Mesothelial cell of epicardium (in vitro differentiated cells): ENCODE results near the gene ERMN. TPM values are rescaled to one million over a fixed set of nuclear protein-coding genes. Genes with fewer than 3 reads are reported as not detected.

ENCODE experiments used
- DNase-seq, 2 experiments: peaks; one replicate each; pipeline ENCODE4 v3.0.0; 2021; ENCODE audit warnings: low spot score in 2 of 2; ENCODE audit not compliant: unreplicated experiment in 2 of 2
- H3K27ac Mint-ChIP-seq: 2 replicates; pipeline ENCODE4 v1.8.0; 2021; ENCODE audit warnings: mixed read lengths
- H3K27me3 Mint-ChIP-seq: 2 replicates; pipeline ENCODE4 v1.8.0; 2021; ENCODE audit warnings: low read depth, mixed read lengths
- H3K36me3 Mint-ChIP-seq: 2 replicates; pipeline ENCODE4 v1.8.0; 2021; ENCODE audit warnings: mixed read lengths
- H3K4me1 Mint-ChIP-seq: 2 replicates; pipeline ENCODE4 v1.8.0; 2021; ENCODE audit warnings: mixed read lengths
- H3K4me3 Mint-ChIP-seq: 2 replicates; pipeline ENCODE4 v1.8.0; 2021; ENCODE audit warnings: mild to moderate bottlenecking, moderate library complexity, mixed read lengths
- H3K9me3 Mint-ChIP-seq: 2 replicates; pipeline ENCODE4 v1.8.0; 2021; ENCODE audit warnings: mixed read lengths
- total RNA-seq: library from RNA; stranded (reverse); gene quantifications from 3 replicates; pipeline ENCODE4 v1.2.1, GENCODE V29; 2021
- TF ChIP-seq, protein P1 (sequence below): fragments of 200-600 bp; sonication (generic); IDR thresholded peaks from one replicate; pipeline ENCODE4 v1.5.0; 2021; ENCODE audit warnings: antibody characterized with exemption; ENCODE audit not compliant: unreplicated experiment

Gene ERMN
- total RNA-seq, 1 donor from 2014 or later = not detected

GRCh38 chr2:157327200-157327599, 1.6 kb upstream of the ERMN start:
- Mint-ChIP-seq H3K27ac (no peak overlapping the region), H3K36me3 (no peaks in the 10 kb centered on the region), H3K9me3 (no peaks in the 10 kb centered on the region), H3K4me1 (peaks cover 2% of the 10 kb centered on the region), H3K27me3 (peaks cover 8% of the 10 kb centered on the region), H3K4me3 (no peak overlapping the region)
- DNase-seq = no peak
- TF ChIP-seq, protein P1, sequence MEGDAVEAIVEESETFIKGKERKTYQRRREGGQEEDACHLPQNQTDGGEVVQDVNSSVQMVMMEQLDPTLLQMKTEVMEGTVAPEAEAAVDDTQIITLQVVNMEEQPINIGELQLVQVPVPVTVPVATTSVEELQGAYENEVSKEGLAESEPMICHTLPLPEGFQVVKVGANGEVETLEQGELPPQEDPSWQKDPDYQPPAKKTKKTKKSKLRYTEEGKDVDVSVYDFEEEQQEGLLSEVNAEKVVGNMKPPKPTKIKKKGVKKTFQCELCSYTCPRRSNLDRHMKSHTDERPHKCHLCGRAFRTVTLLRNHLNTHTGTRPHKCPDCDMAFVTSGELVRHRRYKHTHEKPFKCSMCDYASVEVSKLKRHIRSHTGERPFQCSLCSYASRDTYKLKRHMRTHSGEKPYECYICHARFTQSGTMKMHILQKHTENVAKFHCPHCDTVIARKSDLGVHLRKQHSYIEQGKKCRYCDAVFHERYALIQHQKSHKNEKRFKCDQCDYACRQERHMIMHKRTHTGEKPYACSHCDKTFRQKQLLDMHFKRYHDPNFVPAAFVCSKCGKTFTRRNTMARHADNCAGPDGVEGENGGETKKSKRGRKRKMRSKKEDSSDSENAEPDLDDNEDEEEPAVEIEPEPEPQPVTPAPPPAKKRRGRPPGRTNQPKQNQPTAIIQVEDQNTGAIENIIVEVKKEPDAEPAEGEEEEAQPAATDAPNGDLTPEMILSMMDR = no peak

- Mint-ChIP-seq H3K36me3 (no peaks in the 10 kb centered on the region), H3K27me3 (peaks cover 8% of the 10 kb centered on the region), H3K9me3 (no peaks in the 10 kb centered on the region), H3K4me1 (peaks cover 2% of the 10 kb centered on the region), H3K4me3 (no peak overlapping the region), H3K27ac (no peak overlapping the region)
- no peak for DNase-seq
- TF ChIP-seq, protein P1 = no peak
Measured at GRCh38 chr2:157326698-157327097, 1.1 kb upstream of the ERMN start.

GRCh38 chr2:157324331-157324843, 1.2 kb downstream of the ERMN start:
- H3K27ac Mint-ChIP-seq = no peak overlapping the region
- TF ChIP-seq, protein P1 = no peak
- H3K4me1 Mint-ChIP-seq = peaks cover 2% of the 10 kb centered on the region
- no peaks in the 10 kb centered on the region for H3K9me3 Mint-ChIP-seq
- no peaks in the 10 kb centered on the region for H3K36me3 Mint-ChIP-seq
- no peak for DNase-seq
- H3K27me3 Mint-ChIP-seq = peaks cover 4% of the 10 kb centered on the region
- no peak overlapping the region for H3K4me3 Mint-ChIP-seq

GRCh38 chr2:157322432-157322831, 3.2 kb downstream of the ERMN start:
- no peak overlapping the region for H3K4me3 Mint-ChIP-seq
- TF ChIP-seq, protein P1 = no peak
- H3K27ac Mint-ChIP-seq = no peak overlapping the region

GRCh38 chr2:157321466-157321865, 4.2 kb downstream of the ERMN start:
- Mint-ChIP-seq H3K27me3 (peaks cover 6% of the 10 kb centered on the region), H3K4me3 (no peak overlapping the region), H3K36me3 (no peaks in the 10 kb centered on the region), H3K9me3 (no peaks in the 10 kb centered on the region), H3K27ac (no peak overlapping the region), H3K4me1 (no peaks in the 10 kb centered on the region)
- DNase-seq = no peak
- TF ChIP-seq, protein P1 = no peak

More at GRCh38 chr2:157322432-157322831, 3.2 kb downstream of the ERMN start:
- Mint-ChIP-seq H3K36me3 (no peaks in the 10 kb centered on the region), H3K27me3 (peaks cover 6% of the 10 kb centered on the region), H3K9me3 (no peaks in the 10 kb centered on the region), H3K4me1 (peaks cover 2% of the 10 kb centered on the region)
- DNase-seq = no peak

DNA sequence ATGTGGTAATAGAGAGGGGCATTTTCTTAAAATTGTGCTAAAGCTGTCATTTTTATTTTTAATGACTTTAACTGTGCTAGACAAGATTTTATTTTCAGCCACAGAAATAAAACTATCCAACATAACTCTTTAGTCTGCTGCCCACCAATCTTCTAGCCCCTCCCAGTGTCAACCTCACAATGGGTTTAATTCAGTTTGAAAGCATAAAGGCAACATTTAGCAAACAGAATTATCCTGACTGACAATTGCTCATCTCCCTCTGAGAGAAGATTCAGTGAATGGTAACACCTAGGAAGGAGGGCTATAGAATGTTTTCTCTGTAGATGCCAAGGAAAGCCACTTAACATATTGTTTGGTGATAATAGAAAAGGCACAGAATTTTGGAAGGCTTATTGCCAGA, 5.2 kb downstream of the ERMN start:
- TF ChIP-seq, protein P1 = no peak
- Mint-ChIP-seq H3K4me3 (no peak overlapping the region), H3K4me1 (no peaks in the 10 kb centered on the region), H3K9me3 (no peaks in the 10 kb centered on the region), H3K27ac (no peak overlapping the region), H3K27me3 (peaks cover 3% of the 10 kb centered on the region), H3K36me3 (no peaks in the 10 kb centered on the region)
- DNase-seq = no peak
